Right atrium auricular region (tissue), 2 donors: Measurements from ENCODE around the gene PYGB. TPM values are rescaled to one million over a fixed set of nuclear protein-coding genes. Genes with fewer than 3 reads are reported as not detected.
A peak's percentile ranks its signal among the peaks of the same experiment; 100 is the strongest.

ENCODE experiments used
- DNase-seq: peaks from one replicate; pipeline ENCODE4 v3.0.0-alpha.2; 2019; ENCODE audit warnings: low spot score
- H3K27ac ChIP-seq, 2 donors: fragments of 200-600 bp; sonication (generic); 1 replicate in 1 of 2; 2 replicates in 1 of 2; pipeline ENCODE4 v1.5.1; 2016 to 2019
- H3K27me3 ChIP-seq, 2 donors: fragments of 200-600 bp; sonication (generic); one replicate each; pipeline versions ENCODE4 v1.5.1 to v1.6.0; 2017 to 2019
- H3K36me3 ChIP-seq: fragments of 200-600 bp; sonication (generic); one replicate; pipeline ENCODE4 v1.5.1; 2016
- H3K4me1 ChIP-seq, 2 donors: fragments of 200-600 bp; sonication (generic); one replicate each; pipeline versions ENCODE4 v1.5.1 to v1.6.0; 2017 to 2019
- H3K4me3 ChIP-seq, 2 donors: fragments of 200-600 bp; sonication (generic); 1 replicate in 1 of 2; 2 replicates in 1 of 2; pipeline ENCODE4 v1.5.1; 2017 to 2019; ENCODE audit warnings: mild to moderate bottlenecking in 1 of 2, moderate library complexity in 1 of 2
- H3K9me3 ChIP-seq, 2 donors: fragments of 200-600 bp; sonication (generic); one replicate each; pipeline ENCODE4 v1.5.1; 2019
- total RNA-seq, 2 donors: library from RNA; depleted of rRNA; stranded (reverse); fragments of >200 nt; gene quantifications; one replicate each; pipeline ENCODE4 v1.1.0, GENCODE V29; 2016
- TF ChIP-seq, protein P1 (sequence below), 2 donors: fragments of 200-600 bp; sonication (generic); IDR thresholded peaks; one replicate each; pipeline ENCODE4 v1.5.1; 2019; ENCODE audit warnings: antibody characterized with exemption in 2 of 2

The PYGB gene
- total RNA-seq, 2 donors from 2014 or later, result 145 to 174 TPM

- Histone ChIP-seq H3K4me1 (peaks cover 0 to 41% of the 10 kb centered on the region in 2 donors), H3K27me3 (no peaks in the 10 kb centered on the region), H3K4me3 (no peak overlapping the region), H3K9me3 (no peaks in the 10 kb centered on the region), H3K27ac (peak overlapping the region; percentile 58 to 78), H3K36me3 (peaks cover 87% of the 10 kb centered on the region)
- DNase-seq, result no peak
- TF ChIP-seq, protein P1, sequence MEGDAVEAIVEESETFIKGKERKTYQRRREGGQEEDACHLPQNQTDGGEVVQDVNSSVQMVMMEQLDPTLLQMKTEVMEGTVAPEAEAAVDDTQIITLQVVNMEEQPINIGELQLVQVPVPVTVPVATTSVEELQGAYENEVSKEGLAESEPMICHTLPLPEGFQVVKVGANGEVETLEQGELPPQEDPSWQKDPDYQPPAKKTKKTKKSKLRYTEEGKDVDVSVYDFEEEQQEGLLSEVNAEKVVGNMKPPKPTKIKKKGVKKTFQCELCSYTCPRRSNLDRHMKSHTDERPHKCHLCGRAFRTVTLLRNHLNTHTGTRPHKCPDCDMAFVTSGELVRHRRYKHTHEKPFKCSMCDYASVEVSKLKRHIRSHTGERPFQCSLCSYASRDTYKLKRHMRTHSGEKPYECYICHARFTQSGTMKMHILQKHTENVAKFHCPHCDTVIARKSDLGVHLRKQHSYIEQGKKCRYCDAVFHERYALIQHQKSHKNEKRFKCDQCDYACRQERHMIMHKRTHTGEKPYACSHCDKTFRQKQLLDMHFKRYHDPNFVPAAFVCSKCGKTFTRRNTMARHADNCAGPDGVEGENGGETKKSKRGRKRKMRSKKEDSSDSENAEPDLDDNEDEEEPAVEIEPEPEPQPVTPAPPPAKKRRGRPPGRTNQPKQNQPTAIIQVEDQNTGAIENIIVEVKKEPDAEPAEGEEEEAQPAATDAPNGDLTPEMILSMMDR (IDR thresholded peaks at IDR 0.05), result no peak
Observed at GRCh38 chr20:25277941-25278521, 30.1 kb downstream of the PYGB start.

DNA sequence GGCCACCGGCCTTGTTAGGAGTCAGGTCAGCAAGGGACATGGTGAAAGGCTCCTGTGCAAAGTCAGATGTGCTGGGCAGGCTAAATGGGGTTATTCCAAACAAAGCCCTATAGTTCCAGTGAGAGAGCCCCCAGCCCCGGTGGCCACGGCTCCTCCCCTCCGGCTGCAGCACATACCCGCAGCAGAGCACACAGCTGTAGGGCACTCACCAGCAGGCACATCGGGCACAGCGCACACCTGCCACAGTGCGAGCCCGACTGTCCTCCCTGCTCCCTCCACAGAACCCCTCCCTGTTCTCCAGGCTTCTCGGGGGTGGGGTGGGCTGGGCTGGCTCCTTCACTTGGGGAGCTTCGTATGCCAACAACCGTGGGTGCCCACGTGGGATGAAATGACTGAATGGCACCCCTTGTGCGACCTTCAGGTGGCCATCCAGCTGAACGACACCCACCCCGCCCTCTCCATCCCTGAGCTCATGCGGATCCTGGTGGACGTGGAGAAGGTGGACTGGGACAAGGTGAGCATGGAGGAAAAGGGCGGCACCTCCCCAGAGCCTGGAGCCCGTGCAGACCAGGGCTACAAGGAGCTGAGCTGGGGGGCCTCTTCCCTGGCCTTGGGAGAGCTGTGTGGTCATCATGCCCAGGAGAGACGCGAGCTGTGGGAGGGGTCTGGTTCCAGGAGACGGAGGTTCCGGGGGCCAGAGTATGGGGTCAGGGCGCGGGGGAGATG, 30.9 kb downstream of the PYGB start:
- no peak for DNase-seq
- Histone ChIP-seq H3K36me3 (peaks cover 95% of the 10 kb centered on the region), H3K4me1 (peaks cover 0 to 33% of the 10 kb centered on the region in 2 donors)

DNA sequence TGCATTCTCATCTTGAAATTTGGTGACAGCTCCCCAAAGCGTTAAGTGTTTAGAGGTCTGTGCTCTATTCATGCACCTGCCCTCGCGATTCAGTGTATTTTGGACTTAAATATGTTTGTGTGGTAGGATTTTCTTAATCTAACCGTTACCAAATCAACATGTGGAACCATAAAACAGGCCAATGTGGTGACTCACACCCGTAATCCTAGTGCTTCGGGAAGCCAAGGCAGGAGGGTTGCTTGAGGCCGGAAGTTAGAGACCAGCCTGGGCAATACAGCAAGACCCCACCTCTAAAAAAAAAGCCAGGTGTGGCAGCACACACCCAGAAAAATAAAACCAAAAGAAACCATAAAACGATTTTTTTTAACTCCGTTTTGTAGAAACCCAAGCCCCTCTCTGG, 31.5 kb downstream of the PYGB start:
- TF ChIP-seq, protein P1 (IDR thresholded peaks at IDR 0.05), result no peak
- no peaks in the 10 kb centered on the region for H3K27me3 ChIP-seq
- no peak for DNase-seq
- peak overlapping the region in 1 of 2 donors; percentile 1 for H3K27ac ChIP-seq
- H3K36me3 ChIP-seq, result peaks cover 99% of the 10 kb centered on the region
- H3K9me3 ChIP-seq, result no peaks in the 10 kb centered on the region
- no peak overlapping the region for H3K4me3 ChIP-seq
- peaks cover 0 to 28% of the 10 kb centered on the region in 2 donors for H3K4me1 ChIP-seq

More for the DNA sequence above, 30.9 kb downstream of the PYGB start:
- Histone ChIP-seq H3K9me3 (no peaks in the 10 kb centered on the region), H3K4me3 (no peak overlapping the region), H3K27ac (peak overlapping the region in 1 of 2 donors; percentile 78), H3K27me3 (no peaks in the 10 kb centered on the region)
- TF ChIP-seq, protein P1 (IDR thresholded peaks at IDR 0.05), result no peak

DNA sequence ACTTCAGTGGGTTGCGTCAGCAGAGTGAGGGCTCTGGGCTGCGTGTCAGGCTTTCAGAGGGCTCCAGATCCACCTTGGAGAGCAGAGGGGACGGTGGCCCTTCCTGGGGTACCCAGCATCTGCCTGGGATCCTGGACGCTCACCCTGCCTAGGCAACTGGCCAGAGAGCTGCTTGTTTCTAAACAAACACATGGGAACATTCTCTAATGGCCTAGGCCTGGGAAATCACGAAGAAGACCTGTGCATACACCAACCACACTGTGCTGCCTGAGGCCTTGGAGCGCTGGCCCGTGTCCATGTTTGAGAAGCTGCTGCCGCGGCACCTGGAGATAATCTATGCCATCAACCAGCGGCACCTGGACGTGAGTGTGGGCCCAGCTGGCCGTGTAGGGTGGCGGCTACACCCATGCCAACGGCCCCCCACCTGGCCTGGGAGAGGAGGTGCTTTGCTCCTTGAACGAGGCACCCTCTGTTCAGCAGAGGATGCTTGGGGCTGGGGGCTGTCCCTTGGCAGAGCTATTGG, 32.2 kb downstream of the PYGB start:
- Histone ChIP-seq H3K9me3 (no peaks in the 10 kb centered on the region), H3K4me3 (no peak overlapping the region), H3K36me3 (peaks cover 99% of the 10 kb centered on the region), H3K27ac (peak overlapping the region in 1 of 2 donors; percentile 1), H3K27me3 (no peaks in the 10 kb centered on the region), H3K4me1 (peaks cover 0 to 21% of the 10 kb centered on the region in 2 donors)
- TF ChIP-seq, protein P1 (IDR thresholded peaks at IDR 0.05), result no peak
- no peak for DNase-seq

DNA sequence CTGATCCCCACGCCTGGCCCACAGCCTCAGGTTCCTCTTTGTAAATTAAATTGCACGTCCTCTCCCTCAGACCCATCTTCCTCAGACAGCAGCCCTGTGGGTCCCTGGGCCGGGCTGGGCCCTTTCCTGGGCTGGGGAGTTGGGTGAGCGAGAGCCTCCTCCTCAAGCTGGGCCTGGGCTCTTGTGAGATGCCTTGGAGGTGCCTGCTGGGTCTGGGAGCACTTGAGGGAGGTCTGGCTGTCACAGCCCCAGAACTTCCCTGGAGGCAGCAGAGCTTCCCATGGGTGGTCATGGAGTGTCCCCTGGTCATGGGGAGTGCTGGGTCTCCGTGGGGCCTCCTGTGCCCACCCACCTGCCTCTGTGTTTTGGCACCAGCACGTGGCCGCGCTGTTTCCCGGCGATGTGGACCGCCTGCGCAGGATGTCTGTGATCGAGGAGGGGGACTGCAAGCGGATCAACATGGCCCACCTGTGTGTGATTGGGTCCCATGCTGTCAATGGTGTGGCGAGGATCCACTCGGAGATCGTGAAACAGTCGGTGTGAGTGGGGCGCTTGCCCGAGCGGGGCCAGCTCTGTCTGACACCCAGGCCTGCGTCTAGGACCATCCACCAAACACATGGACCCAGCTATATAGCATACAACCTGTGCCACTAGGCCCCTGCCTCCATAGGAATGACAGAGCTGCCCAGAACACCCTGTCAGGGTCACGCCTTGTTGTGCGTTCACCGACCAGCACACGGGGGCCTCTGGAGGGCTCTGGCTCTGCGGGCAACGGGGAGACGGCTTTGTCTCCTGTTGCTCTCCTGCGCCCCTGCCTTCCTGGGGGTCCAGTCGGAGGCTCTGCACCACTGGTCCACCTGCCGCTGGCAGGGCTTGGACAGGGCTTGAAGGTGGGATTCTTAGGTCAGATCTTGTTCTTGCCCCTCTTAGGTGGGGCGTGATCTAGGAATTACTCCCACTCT, 33.0 kb downstream of the PYGB start:
- no peak for DNase-seq
- Histone ChIP-seq H3K27me3 (no peaks in the 10 kb centered on the region), H3K4me1 (peaks cover 0 to 18% of the 10 kb centered on the region in 2 donors), H3K4me3 (no peak overlapping the region), H3K9me3 (no peaks in the 10 kb centered on the region), H3K36me3 (peaks cover 100% of the 10 kb centered on the region), H3K27ac (no peak overlapping the region)
- TF ChIP-seq, protein P1 (IDR thresholded peaks at IDR 0.05), result no peak
